ENCODE results near the gene SH3RF1. TPM values are rescaled to one million over a fixed set of nuclear protein-coding genes. Genes with fewer than 3 reads are reported as not detected.

The SH3RF1 gene
- polyA plus RNA-seq, 3 donors, result 30.0 to 34.9 (median 30.1) TPM

DNA sequence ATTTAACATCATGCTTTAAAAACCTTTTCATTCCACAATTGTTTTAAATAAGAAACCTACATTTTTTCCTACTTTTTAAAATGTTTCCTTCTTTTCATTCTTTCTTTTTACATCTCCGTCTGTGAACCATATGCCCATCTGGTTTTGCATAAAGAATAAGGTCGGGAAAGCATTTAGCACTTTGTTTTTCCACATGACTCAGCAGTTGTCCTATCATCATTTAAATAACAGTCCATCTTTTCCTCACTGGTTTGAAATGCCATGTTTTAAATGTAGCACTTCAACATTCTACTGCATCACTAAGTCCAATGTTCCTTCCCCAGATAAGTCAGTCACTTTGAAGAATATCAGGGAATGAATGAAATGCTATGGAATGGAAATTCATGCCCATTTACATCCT lies 128.4 kb downstream of the SH3RF1 start:
- DNase-seq (ENCODE audit: low read depth in 3 of 3, low spot score in 2 of 3), result no peak

GRCh38 chr4:169139021-169139420 lies 131.7 kb downstream of the SH3RF1 start:
- no peak for DNase-seq (ENCODE audit: low read depth in 3 of 3, low spot score in 2 of 3)

- no peak for DNase-seq (ENCODE audit: low read depth in 3 of 3, low spot score in 2 of 3)
These were observed 133.2 kb downstream of the SH3RF1 start for GRCh38 chr4:169137558-169137920.

DNA sequence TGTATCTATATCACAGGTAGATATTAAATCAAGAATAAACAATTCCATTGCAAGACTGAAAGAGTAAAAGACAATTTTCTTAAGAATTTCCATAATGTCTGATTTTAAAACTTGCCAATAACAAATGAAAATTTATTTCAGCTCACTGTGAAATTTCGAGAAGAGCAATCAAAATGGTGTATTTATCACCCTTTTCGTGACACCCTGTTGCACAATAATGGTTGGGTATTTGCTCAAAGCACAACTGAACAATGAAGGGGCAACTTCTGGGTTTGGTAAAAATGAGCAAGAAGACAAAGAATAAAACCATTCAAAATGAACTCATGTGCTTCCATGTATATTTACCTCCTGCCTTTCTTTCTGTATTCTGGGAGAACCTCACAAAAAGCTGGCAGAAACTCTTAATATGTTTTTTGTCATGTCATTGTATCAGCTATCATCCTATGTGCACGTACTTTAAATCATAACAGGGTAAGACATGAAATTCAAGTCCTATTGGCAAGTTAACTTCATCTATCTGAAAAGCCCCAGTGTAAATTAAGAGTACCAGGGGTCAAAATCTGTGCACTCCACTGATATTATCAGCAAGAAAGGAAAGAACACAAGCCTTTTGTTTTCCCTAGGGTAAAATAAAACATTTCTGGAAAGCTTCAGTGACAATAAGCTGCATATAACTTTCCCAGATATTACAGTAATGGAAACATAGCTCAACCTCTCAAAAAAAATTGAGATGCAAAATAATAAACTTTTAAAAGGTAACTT lies 133.8 kb downstream of the SH3RF1 start:
- DNase-seq (ENCODE audit: low read depth in 3 of 3, low spot score in 2 of 3), result no peak

GRCh38 chr4:169136330-169136729 lies 134.4 kb downstream of the SH3RF1 start:
- no peak for DNase-seq (ENCODE audit: low read depth in 3 of 3, low spot score in 2 of 3)

DNA sequence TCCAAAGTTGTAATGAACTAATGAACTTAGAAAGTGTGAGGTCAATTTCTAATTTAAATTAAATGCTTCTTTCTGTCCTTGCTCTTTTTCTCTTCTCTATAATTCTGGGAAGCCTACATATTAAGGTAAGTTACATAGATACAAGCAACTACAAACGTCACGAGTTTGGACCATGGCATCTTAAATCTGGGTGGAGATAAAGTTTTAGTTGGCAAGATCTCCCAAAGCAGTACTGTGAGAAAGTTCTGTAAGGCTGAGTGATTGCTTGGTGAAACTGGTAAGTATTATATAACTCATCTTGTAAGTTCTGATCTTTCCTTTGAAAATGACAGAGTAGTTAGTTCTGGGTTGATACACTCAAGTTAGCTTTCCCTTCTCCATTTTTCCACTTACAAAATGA lies 135.0 kb downstream of the SH3RF1 start:
- no peak for DNase-seq (ENCODE audit: low read depth in 3 of 3, low spot score in 2 of 3)

GRCh38 chr4:169133932-169134331 lies 136.8 kb downstream of the SH3RF1 start:
- DNase-seq (ENCODE audit: low read depth in 3 of 3, low spot score in 2 of 3), result no peak

- no peak for DNase-seq (ENCODE audit: low read depth in 3 of 3, low spot score in 2 of 3)
These were observed 138.0 kb downstream of the SH3RF1 start for GRCh38 chr4:169132561-169133305.

GRCh38 chr4:169131556-169132208 lies 139.1 kb downstream of the SH3RF1 start:
- DNase-seq (ENCODE audit: low read depth in 3 of 3, low spot score in 2 of 3), result no peak

DNA sequence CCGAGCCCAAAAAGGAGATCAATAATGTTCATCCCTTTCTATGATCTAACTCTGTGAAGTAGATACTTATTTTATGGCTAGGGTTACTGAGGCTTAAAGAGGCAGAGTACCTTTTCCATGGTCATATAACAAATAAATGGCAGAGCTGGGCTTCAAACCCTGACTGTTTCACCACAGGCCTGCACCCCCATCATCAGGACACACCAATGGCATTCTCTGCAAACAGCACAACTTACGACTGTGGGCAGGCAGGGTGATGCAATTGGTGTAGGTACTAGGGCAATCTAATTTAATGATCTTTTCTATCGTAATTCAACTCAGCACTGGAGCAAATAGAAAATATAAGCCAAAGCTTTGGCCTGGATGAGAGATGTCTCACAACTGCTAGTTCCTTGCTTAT lies 141.9 kb downstream of the SH3RF1 start:
- no peak for DNase-seq (ENCODE audit: low read depth in 3 of 3, low spot score in 2 of 3)

DNA sequence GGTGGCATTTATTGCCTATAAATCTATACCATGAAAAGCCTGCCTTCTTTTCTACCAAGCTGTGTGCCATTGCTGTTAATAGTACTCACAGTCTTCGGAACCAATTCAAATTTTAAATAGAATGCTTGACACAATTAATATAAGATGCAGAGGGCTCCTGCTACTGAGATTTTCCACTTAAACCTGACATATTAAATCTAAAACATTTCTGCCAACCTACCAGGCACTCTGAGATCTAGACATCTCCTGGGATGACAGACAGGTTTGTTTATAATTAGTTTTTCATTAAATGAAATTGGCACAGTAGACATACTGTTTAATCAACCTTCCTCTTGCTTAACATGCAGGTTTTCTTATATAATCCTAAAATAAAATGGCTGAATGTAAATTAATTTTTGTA lies 143.4 kb downstream of the SH3RF1 start:
- DNase-seq (ENCODE audit: low read depth in 3 of 3, low spot score in 2 of 3), result no peak

DNA sequence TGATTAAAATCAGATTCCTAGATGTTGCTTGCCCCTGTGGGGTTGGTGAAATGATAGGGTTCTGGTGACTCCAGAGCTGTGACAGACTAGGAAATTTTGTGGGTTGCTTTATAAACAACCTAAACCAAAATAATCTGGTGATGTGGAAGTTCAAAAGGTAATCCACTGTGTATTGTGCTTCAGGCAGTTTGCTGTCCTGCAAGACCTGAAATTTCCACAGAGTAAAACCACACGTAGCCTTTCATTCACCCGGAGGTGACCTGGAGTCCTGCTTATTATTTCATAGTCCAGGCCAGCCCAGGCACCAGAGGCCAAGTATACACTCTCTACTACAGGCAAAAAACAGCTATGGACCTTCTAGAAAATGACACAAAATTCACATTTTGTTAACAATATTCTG lies 146.1 kb downstream of the SH3RF1 start:
- no peak for DNase-seq (ENCODE audit: low read depth in 3 of 3, low spot score in 2 of 3)

- DNase-seq (ENCODE audit: low read depth in 3 of 3, low spot score in 2 of 3), result no peak
These were observed 148.3 kb downstream of the SH3RF1 start for GRCh38 chr4:169122422-169122821.

DNA sequence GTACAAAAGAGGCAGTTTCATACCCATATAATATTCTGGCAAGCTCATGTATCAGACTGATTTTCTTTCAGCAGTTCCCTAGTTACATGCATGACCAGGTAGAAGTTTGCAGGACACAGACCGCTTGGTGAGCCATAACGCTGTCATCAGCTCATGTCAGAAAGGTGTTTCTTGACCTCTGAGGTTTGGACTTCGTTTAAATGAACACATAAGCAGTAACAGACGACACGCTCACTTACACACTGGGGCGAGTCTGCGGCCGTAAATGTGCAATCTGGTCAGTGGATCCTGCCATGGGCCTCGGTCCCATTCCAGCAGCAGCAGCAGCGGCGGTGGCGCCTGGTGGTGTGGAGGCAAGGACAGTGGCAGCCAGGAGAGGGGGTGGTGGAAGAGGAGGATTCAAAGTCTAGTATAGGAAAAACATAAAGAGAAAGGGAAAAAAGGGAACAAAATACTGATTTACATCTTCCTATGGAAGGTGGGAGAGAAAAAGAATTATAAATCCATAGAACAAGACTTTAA lies 148.8 kb downstream of the SH3RF1 start:
- no peak for DNase-seq (ENCODE audit: low read depth in 3 of 3, low spot score in 2 of 3)

DNA sequence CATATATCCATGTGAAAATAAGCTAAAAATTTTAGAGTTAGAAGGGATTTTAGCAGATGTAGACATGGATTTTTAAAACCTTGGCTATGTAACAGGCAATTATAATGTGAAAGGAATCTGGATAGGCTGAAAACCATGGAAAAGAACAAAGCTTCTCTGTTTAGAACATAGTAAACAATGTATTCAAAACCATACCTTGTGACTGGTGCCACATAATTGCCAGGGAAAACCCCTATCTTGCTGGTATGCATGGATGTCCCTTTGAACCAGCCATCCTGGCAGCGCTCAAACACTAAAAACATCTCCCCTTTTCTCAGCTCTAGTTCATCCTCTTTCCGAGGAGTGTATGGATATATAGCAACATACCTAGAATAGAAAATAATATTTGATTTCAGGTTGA lies 150.1 kb downstream of the SH3RF1 start:
- no peak for DNase-seq (ENCODE audit: low read depth in 3 of 3, low spot score in 2 of 3)

- no peak for DNase-seq (ENCODE audit: low read depth in 3 of 3, low spot score in 2 of 3)
These were observed 151.2 kb downstream of the SH3RF1 start for GRCh38 chr4:169119536-169119935.

DNA sequence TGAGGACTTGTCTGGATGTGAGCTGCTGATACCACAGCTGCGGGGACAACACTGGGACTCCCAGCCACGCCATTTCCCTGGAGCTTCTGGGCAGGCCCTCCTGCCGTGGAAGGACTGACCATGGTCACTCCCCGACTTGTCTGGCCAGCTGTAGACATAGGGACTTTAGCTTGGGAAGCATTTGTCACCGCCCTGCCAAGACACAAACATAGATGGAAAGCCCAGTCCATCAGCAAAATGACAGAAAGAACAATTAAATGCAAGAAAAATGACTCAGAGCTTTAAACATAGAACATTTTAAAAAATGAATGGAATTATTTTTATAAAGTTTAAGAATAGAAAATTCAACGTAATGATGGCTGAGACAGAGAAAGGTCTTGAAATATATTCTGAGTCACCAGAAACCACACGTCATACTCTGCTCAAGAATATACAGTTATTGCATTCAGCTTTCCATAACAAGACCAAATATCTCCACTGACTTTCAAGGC lies 153.1 kb downstream of the SH3RF1 start:
- no peak for DNase-seq (ENCODE audit: low read depth in 3 of 3, low spot score in 2 of 3)

- DNase-seq (ENCODE audit: low read depth in 3 of 3, low spot score in 2 of 3), result no peak
These were observed 154.4 kb downstream of the SH3RF1 start for GRCh38 chr4:169116270-169116901.

- DNase-seq (ENCODE audit: low read depth in 3 of 3, low spot score in 2 of 3), result no peak
These were observed 154.9 kb downstream of the SH3RF1 start for GRCh38 chr4:169115897-169116254.

DNA sequence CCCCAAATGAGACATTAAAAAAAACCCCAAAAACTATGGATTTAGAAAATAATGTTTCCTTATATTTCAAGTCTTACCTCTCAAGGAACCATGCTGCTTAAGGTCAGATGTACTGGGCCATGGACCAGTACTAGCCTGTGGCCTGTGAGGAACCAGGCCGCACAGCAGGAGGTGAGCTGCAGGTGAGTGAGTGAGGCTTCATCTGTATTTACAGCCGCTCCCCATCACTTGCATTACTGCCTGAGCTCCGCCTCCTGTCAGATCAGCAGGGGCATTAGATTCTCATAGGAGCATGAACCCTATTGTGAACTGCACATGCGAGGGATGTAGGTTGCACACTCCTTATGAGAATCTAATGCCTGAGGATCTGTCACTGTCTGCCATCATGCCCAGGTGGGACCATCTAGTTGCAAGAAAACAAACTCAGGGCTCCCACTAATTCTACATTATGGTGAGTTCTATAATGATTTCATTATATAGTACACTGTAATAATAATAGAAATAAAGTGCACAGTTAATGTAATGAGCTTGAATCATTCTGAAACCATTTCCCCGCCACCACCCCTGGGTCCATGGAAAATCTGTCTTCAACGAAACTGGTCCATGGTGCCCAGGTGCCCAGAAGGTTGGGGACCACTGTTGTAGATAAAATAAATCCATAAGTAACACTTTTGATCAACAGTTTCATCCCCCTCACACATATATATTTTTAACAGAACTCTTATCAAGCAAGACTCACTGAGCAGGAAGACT lies 155.4 kb downstream of the SH3RF1 start:
- DNase-seq (ENCODE audit: low read depth in 3 of 3, low spot score in 2 of 3), result no peak
